Measurements from ENCODE around the gene CD79A.

CD79A gene

GRCh38 chr19:41906271-41906670 lies 29.2 kb downstream of the CD79A start:
- Histone ChIP-seq H3K9ac (no peak overlapping the region), H3K79me2 (peaks cover 4% of the 10 kb centered on the region), H3K9me3 (ENCODE audit: control insufficient read depth, low read length) (no peaks in the 10 kb centered on the region), H3K36me3 (ENCODE audit: control insufficient read depth, insufficient read depth, low read length) (no peaks in the 10 kb centered on the region), H3K4me2 (ENCODE audit: low read length) (no peak overlapping the region), H3K27ac (peak overlapping the region; percentile 98), H3K4me1 (peaks cover 46% of the 10 kb centered on the region), H3K4me3 (ENCODE audit: low read depth, low read length) (no peak overlapping the region), H3K27me3 (ENCODE audit: control insufficient read depth, insufficient read depth, low read length) (no peaks in the 10 kb centered on the region), H2AFZ (no peak overlapping the region)
- TF ChIP-seq, protein P1, sequence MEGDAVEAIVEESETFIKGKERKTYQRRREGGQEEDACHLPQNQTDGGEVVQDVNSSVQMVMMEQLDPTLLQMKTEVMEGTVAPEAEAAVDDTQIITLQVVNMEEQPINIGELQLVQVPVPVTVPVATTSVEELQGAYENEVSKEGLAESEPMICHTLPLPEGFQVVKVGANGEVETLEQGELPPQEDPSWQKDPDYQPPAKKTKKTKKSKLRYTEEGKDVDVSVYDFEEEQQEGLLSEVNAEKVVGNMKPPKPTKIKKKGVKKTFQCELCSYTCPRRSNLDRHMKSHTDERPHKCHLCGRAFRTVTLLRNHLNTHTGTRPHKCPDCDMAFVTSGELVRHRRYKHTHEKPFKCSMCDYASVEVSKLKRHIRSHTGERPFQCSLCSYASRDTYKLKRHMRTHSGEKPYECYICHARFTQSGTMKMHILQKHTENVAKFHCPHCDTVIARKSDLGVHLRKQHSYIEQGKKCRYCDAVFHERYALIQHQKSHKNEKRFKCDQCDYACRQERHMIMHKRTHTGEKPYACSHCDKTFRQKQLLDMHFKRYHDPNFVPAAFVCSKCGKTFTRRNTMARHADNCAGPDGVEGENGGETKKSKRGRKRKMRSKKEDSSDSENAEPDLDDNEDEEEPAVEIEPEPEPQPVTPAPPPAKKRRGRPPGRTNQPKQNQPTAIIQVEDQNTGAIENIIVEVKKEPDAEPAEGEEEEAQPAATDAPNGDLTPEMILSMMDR (IDR thresholded peaks at IDR 0.05), result no peak

DNA sequence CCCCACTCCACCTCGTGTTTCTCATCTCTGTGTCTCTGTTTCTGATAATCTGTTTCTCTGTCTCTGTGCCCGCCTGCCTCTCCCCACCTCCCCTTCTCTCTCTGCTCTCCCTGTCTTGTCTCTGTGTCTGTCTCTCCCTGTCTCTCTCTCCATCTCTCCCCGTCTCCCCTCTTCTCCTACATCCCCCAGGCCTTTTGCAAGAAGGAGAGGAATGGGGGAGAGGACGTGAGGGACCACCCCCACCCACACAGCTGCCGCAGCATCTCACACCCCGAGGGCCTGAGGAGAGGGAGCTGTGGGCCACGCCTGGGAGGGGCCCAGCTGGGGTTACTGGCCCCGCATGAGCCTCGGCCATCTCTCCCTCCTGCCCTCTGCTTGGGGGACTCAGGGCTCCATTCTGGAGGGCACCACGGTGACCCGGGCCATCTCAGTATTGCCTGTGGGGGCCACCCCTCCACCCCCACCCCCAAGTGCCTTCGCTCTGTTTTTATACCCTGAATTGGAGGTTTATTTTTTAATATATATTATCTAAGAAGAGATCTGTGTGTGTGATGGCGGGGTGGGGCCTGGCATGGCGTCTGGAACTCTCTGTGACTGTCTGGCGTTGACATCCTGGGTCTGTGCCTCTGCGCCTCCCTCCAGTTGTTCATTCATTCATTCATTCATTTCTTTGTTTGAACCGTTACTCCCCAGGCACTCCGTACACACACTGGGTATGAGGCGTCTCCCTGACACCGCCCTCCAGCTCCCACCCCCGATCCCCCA lies 30.0 kb downstream of the CD79A start:
- no peaks in the 10 kb centered on the region for H3K36me3 ChIP-seq (ENCODE audit: control insufficient read depth, insufficient read depth, low read length)
- H3K27ac ChIP-seq, result no peak overlapping the region
- H3K9me3 ChIP-seq (ENCODE audit: control insufficient read depth, low read length), result no peaks in the 10 kb centered on the region
- no peak overlapping the region for H2AFZ ChIP-seq
- peaks cover 42% of the 10 kb centered on the region for H3K4me1 ChIP-seq
- H3K27me3 ChIP-seq (ENCODE audit: control insufficient read depth, insufficient read depth, low read length), result no peaks in the 10 kb centered on the region
- H3K79me2 ChIP-seq, result peaks cover 4% of the 10 kb centered on the region
- no peak overlapping the region for H3K4me3 ChIP-seq (ENCODE audit: low read depth, low read length)
- H3K9ac ChIP-seq, result no peak overlapping the region
- no peak overlapping the region for H3K4me2 ChIP-seq (ENCODE audit: low read length)
- TF ChIP-seq, protein P1 (IDR thresholded peaks at IDR 0.05), result no peak

- no peaks in the 10 kb centered on the region for H3K27me3 ChIP-seq (ENCODE audit: control insufficient read depth, insufficient read depth, low read length)
- H3K4me1 ChIP-seq, result peaks cover 36% of the 10 kb centered on the region
- H2AFZ ChIP-seq, result no peak overlapping the region
- H3K27ac ChIP-seq, result no peak overlapping the region
- TF ChIP-seq, protein P1 (IDR thresholded peaks at IDR 0.05), result no peak
- no peaks in the 10 kb centered on the region for H3K36me3 ChIP-seq (ENCODE audit: control insufficient read depth, insufficient read depth, low read length)
- no peak overlapping the region for H3K4me2 ChIP-seq (ENCODE audit: low read length)
- H3K79me2 ChIP-seq, result peaks cover 4% of the 10 kb centered on the region
- no peaks in the 10 kb centered on the region for H3K9me3 ChIP-seq (ENCODE audit: control insufficient read depth, low read length)
- H3K9ac ChIP-seq, result no peak overlapping the region
- H3K4me3 ChIP-seq (ENCODE audit: low read depth, low read length), result no peak overlapping the region
These were observed 31.0 kb downstream of the CD79A start for GRCh38 chr19:41907994-41908615.

DNA sequence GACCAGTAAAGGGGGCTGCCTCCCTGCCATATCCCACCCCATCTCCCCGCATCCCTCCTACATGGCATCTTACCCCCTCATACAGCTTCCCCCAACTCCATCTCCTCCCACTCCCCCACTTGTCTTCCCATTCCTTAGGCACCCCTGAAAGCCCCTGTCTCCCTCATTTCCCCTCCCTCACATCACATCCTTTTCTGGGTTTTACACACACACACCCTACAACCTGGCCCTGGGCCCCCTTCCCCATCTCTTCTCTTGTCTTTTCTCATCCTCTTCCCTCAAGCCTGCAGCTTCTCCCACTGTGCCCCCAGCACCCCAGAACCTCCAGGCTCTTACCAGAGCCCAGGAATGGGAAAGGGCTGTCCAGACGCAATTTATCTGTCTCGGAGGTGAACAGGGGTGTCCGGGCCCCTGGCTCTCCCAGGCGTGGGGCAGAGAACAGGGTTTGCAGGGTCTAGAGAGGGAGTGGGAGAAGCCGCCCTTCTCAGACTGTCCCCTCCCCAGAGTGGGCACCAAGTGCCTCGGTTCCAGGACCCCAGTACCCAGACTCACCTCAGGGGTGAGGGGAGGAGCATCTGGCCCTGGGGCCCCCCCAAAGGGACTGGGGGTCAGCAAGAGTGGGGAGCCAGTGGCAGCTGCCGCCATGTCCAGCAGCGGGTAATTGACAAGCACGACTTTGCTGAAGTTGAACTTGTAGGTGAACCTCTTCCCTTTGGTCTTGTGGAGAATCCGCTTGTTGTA lies 31.8 kb downstream of the CD79A start:
- Histone ChIP-seq H3K36me3 (ENCODE audit: control insufficient read depth, insufficient read depth, low read length) (no peaks in the 10 kb centered on the region), H3K4me1 (peaks cover 35% of the 10 kb centered on the region), H3K4me3 (ENCODE audit: low read depth, low read length) (no peak overlapping the region), H3K9ac (no peak overlapping the region), H2AFZ (no peak overlapping the region), H3K9me3 (ENCODE audit: control insufficient read depth, low read length) (no peaks in the 10 kb centered on the region), H3K4me2 (ENCODE audit: low read length) (no peak overlapping the region), H3K27ac (no peak overlapping the region), H3K79me2 (peaks cover 4% of the 10 kb centered on the region), H3K27me3 (ENCODE audit: control insufficient read depth, insufficient read depth, low read length) (peaks cover 2% of the 10 kb centered on the region)
- TF ChIP-seq, protein P1 (IDR thresholded peaks at IDR 0.05), result no peak
